Ovary (tissue), 3 donors: ENCODE data around the gene AP1S2.

Experiments
- EP300 ChIP-seq: sonication (generic); formaldehyde crosslinking; IDR thresholded peaks from one replicate; pipeline ENCODE4 v1.6.1; 2017; ENCODE audit warnings: antibody characterized with exemption
- POLR2A ChIP-seq: fragments of 450-650 bp; IDR thresholded peaks from one replicate; pipeline ENCODE4 v1.6.1; 2017; ENCODE audit warnings: antibody characterized with exemption, mild to moderate bottlenecking, moderate library complexity
- TF ChIP-seq, protein P1 (sequence below), 3 donors: fragments of 450-650 bp in 2 of 3; fragments of 200-600 bp in 1 of 3; IDR thresholded peaks; one replicate each; pipeline versions ENCODE4 v1.5.1 to v1.8.0; 2016 to 2022; ENCODE audit warnings: antibody characterized with exemption in 3 of 3, mild to moderate bottlenecking in 1 of 3
- donor health status: DM: no; HTN: no; CAD: no.

DNA sequence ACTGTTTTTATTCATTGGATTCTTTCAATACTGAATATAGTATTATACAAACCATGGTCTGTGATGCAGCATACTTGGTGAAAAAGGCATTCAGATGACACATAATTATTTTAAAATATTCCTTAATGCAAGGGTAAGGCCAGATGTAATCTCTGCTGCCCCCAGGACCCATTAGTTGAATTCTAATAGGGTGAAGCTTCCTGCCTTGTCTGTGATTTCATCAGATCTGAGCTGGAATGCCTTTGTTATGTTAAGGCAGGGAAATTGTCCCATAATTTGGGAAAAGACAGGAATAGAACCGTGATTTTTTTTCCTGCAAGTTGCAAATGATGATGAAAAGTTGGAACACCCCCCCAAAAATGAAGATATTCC, 38.2 kb downstream of the AP1S2 start:
- TF ChIP-seq, protein P1, sequence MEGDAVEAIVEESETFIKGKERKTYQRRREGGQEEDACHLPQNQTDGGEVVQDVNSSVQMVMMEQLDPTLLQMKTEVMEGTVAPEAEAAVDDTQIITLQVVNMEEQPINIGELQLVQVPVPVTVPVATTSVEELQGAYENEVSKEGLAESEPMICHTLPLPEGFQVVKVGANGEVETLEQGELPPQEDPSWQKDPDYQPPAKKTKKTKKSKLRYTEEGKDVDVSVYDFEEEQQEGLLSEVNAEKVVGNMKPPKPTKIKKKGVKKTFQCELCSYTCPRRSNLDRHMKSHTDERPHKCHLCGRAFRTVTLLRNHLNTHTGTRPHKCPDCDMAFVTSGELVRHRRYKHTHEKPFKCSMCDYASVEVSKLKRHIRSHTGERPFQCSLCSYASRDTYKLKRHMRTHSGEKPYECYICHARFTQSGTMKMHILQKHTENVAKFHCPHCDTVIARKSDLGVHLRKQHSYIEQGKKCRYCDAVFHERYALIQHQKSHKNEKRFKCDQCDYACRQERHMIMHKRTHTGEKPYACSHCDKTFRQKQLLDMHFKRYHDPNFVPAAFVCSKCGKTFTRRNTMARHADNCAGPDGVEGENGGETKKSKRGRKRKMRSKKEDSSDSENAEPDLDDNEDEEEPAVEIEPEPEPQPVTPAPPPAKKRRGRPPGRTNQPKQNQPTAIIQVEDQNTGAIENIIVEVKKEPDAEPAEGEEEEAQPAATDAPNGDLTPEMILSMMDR (IDR thresholded peaks at IDR 0.05): no peak
- no peak for TF ChIP-seq EP300
- TF ChIP-seq POLR2A: no peak
